Liver (tissue), 3 donors: ENCODE results near the gene PTPRB.

Experiments
- FOXA1 ChIP-seq: IDR thresholded peaks from 2 replicates; pipeline ENCODE4 v1.6.1; 2016; ENCODE audit warnings: antibody characterized with exemption
- RAD21 ChIP-seq, 2 donors: IDR thresholded peaks; 2 replicates each; pipeline ENCODE4 v1.6.1; 2016; ENCODE audit warnings: antibody characterized with exemption in 2 of 2, mild to moderate bottlenecking in 2 of 2
- SP1 ChIP-seq: IDR thresholded peaks from 2 replicates; pipeline ENCODE4 v1.6.1; 2018; ENCODE audit warnings: antibody characterized with exemption, mild to moderate bottlenecking
- TF ChIP-seq, protein P1 (sequence below): fragments of 150-350 bp; IDR thresholded peaks from 2 replicates; pipeline ENCODE4 v1.5.1; 2017; ENCODE audit warnings: improper control_type of control experiment, low read depth, low read length; ENCODE audit not compliant: missing input control
- TF ChIP-seq, protein P2 (sequence below): IDR thresholded peaks from 2 replicates; pipeline ENCODE4 v1.6.1; 2016; ENCODE audit warnings: antibody characterized with exemption
- TF ChIP-seq, protein P3 (sequence below): IDR thresholded peaks from 2 replicates; pipeline ENCODE4 v1.6.1; 2016; ENCODE audit warnings: antibody characterized with exemption
- donor health status: healthy.
- donor health status: healthy.

DNA sequence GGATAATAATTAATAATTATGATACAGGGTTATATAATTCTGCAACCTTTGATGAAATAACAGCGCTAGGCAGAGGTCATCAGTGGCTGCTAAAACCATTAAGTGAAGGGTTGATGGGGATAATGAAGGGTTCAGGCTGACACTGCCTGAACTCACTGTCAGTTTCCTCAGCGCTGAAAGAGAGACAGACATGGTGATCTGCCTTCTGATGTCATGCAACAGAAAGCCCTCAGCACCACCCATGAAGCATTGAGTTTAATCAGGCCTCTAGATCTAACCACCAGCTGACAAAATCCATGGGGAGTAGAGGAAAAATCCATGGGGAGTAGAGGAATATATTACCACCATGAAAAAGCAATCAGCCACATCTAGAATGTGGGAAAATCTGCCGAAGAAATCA, 107.6 kb downstream of the PTPRB start:
- TF ChIP-seq, protein P1, sequence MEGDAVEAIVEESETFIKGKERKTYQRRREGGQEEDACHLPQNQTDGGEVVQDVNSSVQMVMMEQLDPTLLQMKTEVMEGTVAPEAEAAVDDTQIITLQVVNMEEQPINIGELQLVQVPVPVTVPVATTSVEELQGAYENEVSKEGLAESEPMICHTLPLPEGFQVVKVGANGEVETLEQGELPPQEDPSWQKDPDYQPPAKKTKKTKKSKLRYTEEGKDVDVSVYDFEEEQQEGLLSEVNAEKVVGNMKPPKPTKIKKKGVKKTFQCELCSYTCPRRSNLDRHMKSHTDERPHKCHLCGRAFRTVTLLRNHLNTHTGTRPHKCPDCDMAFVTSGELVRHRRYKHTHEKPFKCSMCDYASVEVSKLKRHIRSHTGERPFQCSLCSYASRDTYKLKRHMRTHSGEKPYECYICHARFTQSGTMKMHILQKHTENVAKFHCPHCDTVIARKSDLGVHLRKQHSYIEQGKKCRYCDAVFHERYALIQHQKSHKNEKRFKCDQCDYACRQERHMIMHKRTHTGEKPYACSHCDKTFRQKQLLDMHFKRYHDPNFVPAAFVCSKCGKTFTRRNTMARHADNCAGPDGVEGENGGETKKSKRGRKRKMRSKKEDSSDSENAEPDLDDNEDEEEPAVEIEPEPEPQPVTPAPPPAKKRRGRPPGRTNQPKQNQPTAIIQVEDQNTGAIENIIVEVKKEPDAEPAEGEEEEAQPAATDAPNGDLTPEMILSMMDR: no peak
- TF ChIP-seq FOXA1: no peak
- no peak for TF ChIP-seq SP1
- TF ChIP-seq, protein P2, sequence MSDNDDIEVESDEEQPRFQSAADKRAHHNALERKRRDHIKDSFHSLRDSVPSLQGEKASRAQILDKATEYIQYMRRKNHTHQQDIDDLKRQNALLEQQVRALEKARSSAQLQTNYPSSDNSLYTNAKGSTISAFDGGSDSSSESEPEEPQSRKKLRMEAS: no peak
- TF ChIP-seq RAD21 (IDR thresholded peaks at IDR 0.05): no peak
- TF ChIP-seq, protein P3, sequence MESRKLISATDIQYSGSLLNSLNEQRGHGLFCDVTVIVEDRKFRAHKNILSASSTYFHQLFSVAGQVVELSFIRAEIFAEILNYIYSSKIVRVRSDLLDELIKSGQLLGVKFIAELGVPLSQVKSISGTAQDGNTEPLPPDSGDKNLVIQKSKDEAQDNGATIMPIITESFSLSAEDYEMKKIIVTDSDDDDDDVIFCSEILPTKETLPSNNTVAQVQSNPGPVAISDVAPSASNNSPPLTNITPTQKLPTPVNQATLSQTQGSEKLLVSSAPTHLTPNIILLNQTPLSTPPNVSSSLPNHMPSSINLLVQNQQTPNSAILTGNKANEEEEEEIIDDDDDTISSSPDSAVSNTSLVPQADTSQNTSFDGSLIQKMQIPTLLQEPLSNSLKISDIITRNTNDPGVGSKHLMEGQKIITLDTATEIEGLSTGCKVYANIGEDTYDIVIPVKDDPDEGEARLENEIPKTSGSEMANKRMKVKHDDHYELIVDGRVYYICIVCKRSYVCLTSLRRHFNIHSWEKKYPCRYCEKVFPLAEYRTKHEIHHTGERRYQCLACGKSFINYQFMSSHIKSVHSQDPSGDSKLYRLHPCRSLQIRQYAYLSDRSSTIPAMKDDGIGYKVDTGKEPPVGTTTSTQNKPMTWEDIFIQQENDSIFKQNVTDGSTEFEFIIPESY: no peak
